HG02852 (cell line): ENCODE data around the gene LSM12.

Source experiments
- ATAC-seq: cut with Tn5 transposase; IDR thresholded peaks from one replicate; pipeline ENCODE4 v1.9.1; 2021; ENCODE audit warnings: mild to moderate bottlenecking, moderate library complexity; ENCODE audit not compliant: unreplicated experiment

Gene LSM12

GRCh38 chr17:44095647-44096496 is 29.4 kb upstream of the LSM12 start:
- ATAC-seq = no peak

- ATAC-seq = no peak
Observed at GRCh38 chr17:44095388-44095646, 28.8 kb upstream of the LSM12 start.

GRCh38 chr17:44094701-44095387 is 28.4 kb upstream of the LSM12 start:
- no peak for ATAC-seq

GRCh38 chr17:44093231-44093900 is 26.9 kb upstream of the LSM12 start:
- ATAC-seq = no peak

GRCh38 chr17:44092051-44092450 is 25.6 kb upstream of the LSM12 start:
- ATAC-seq = no peak

- no peak for ATAC-seq
Observed at GRCh38 chr17:44091200-44091997, 24.9 kb upstream of the LSM12 start.

- no peak for ATAC-seq
Observed at GRCh38 chr17:44088254-44088653, 21.8 kb upstream of the LSM12 start.

- no peak for ATAC-seq
Observed at GRCh38 chr17:44087319-44087718, 20.8 kb upstream of the LSM12 start.

GRCh38 chr17:44086364-44087311 is 20.2 kb upstream of the LSM12 start:
- no peak for ATAC-seq

- no peak for ATAC-seq
Observed at GRCh38 chr17:44085908-44086307, 19.4 kb upstream of the LSM12 start.

- ATAC-seq = no peak
Observed at GRCh38 chr17:44084921-44085320, 18.4 kb upstream of the LSM12 start.

- ATAC-seq = no peak
Observed at GRCh38 chr17:44084131-44084538, 17.7 kb upstream of the LSM12 start.

GRCh38 chr17:44083250-44083849 is 16.9 kb upstream of the LSM12 start:
- ATAC-seq = no peak

GRCh38 chr17:44082256-44082927 is 15.9 kb upstream of the LSM12 start:
- ATAC-seq = no peak

GRCh38 chr17:44081681-44082080 is 15.2 kb upstream of the LSM12 start:
- ATAC-seq = no peak

- ATAC-seq = no peak
Observed at GRCh38 chr17:44079877-44080821, 13.7 kb upstream of the LSM12 start.

GRCh38 chr17:44078412-44078811 is 11.9 kb upstream of the LSM12 start:
- no peak for ATAC-seq

- no peak for ATAC-seq
Observed at GRCh38 chr17:44077595-44077909, 11.1 kb upstream of the LSM12 start.
